Neural progenitor cell (in vitro differentiated cells): Measurements from ENCODE around the gene EHD4.

ENCODE experiments used
- CTCF ChIP-seq: fragments of 200-600 bp; sonication (generic); IDR thresholded peaks from 2 replicates; pipeline ENCODE4 v1.5.1; 2017; ENCODE audit warnings: antibody characterized with exemption, mild to moderate bottlenecking
- EZH2 ChIP-seq: fragments of 200-600 bp; sonication (generic); IDR thresholded peaks from 2 replicates; pipeline ENCODE4 v1.6.1; 2017; ENCODE audit warnings: antibody characterized with exemption, mild to moderate bottlenecking, moderate library complexity

GRCh38 chr15:41994171-41994650, 21.9 kb upstream of the EHD4 start:
- TF ChIP-seq EZH2 (no peak), CTCF (no peak)
